Chondrocyte (in vitro differentiated cells): Measurements from ENCODE around the gene AMFR. TPM values are rescaled to one million over a fixed set of nuclear protein-coding genes. Genes with fewer than 3 reads are reported as not detected.

Source experiments
- DNase-seq: peaks from one replicate; pipeline ENCODE4 v3.0.0; 2021; ENCODE audit warnings: mixed read lengths, low spot score
- H3K27ac Mint-ChIP-seq: one replicate; pipeline ENCODE4 v1.8.0; 2021; ENCODE audit warnings: mild to moderate bottlenecking, moderate library complexity, mixed read lengths; ENCODE audit not compliant: unreplicated experiment
- H3K27me3 Mint-ChIP-seq: 2 replicates; pipeline ENCODE4 v1.8.0; 2021; ENCODE audit warnings: low read depth, mixed read lengths
- H3K36me3 Mint-ChIP-seq: 2 replicates; pipeline ENCODE4 v1.8.0; 2021; ENCODE audit warnings: low read depth, mixed read lengths
- H3K4me1 Mint-ChIP-seq: 2 replicates; pipeline ENCODE4 v1.8.0; 2021; ENCODE audit warnings: low read depth, mild to moderate bottlenecking, mixed read lengths
- H3K4me3 Mint-ChIP-seq: one replicate; pipeline ENCODE4 v1.8.0; 2021; ENCODE audit warnings: mild to moderate bottlenecking, moderate library complexity, mixed read lengths; ENCODE audit not compliant: unreplicated experiment
- H3K9me3 Mint-ChIP-seq: 2 replicates; pipeline ENCODE4 v1.8.0; 2021; ENCODE audit warnings: low read depth, mixed read lengths
- CTCF ChIP-seq: fragments of 200-600 bp; sonication (generic); IDR thresholded peaks from 2 replicates; pipeline ENCODE4 v1.5.0; 2021; ENCODE audit warnings: antibody characterized with exemption, mild to moderate bottlenecking, moderate library complexity
- total RNA-seq: library from RNA; stranded (reverse); gene quantifications from 3 replicates; pipeline ENCODE4 v1.2.1, GENCODE V29; 2021

The AMFR gene
- total RNA-seq, 1 donor from 2014 or later: 104 TPM

DNA sequence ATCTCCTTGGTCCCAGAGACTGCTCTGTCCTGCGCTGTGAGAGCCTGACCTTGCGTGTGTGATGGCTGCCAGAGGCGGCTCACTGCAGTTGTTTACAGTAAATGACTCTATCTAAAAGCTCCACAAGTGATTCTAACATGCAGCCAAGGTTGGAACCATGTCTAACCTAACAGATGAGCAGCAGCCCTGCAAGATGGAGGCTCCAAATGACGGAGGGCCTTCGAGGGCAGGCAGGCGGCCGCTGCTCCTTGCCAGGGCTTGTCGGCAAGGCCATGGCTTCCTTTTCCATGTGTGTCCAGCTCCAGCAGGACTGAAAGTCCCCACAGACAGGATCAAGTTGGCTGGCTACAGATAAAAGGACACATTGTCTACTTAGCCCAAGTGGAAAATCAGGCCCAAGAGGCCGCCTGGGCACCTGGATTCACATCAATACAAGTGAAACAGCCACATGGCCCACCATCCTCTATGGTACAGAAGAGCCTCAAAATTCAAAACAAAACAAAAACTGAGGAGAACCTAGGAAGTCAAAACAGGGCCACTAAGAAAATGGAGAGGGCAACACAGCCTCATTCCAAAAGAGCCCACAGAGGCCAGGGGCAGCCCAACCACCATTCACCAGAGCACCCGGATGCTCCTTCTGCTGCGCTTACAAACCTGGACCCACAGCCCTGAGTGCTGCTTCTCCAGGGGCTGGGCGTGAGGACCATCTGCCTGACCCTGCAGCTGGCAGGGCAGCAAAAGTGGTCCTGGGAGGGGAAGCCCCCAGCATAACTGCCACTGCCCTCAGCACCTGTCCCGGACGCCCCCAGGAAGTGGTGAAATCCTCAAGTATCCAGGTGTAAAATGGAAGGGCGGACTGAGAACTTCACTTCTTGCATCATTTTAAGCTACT, 65.0 kb downstream of the AMFR start:
- TF ChIP-seq CTCF: no peak
- no peak overlapping the region for H3K4me3 Mint-ChIP-seq
- peaks cover 7% of the 10 kb centered on the region for H3K36me3 Mint-ChIP-seq
- DNase-seq: no peak
- H3K27ac Mint-ChIP-seq: no peak overlapping the region
- no peaks in the 10 kb centered on the region for H3K9me3 Mint-ChIP-seq
- no peaks in the 10 kb centered on the region for H3K27me3 Mint-ChIP-seq
- H3K4me1 Mint-ChIP-seq: peaks cover 30% of the 10 kb centered on the region

DNA sequence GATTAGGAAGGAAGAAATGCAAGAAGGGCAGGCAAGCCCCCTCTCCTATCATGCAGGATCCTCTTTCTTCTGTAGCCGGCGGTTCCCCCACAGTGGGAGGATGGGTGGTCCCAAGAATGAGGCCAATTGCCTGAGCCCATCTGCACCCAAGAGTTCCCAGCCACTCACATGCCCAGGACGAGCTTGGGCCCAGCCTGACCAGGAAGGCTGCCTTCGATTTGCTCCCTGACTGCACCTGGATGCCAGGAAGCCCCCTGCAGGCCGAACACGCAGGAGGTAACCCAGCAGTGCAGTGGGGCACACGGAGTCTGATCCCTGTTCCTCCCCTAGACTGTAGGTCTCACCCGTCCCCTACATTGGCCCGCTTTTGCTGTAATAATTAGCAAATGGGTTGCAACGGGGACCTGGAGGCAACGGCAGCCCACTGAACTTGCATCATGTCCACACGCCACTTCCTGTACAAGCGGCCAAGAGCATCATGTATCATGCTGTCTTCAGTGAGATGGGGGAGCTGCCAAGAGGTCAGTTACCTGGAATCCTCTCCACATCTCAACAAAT, 67.5 kb downstream of the AMFR start:
- peak; percentile 74 for DNase-seq
- Mint-ChIP-seq H3K4me3 (peak overlapping the region; percentile 74), H3K4me1 (peaks cover 31% of the 10 kb centered on the region), H3K36me3 (peaks cover 6% of the 10 kb centered on the region), H3K27ac (peak overlapping the region; percentile 98), H3K9me3 (no peaks in the 10 kb centered on the region), H3K27me3 (no peaks in the 10 kb centered on the region)
- TF ChIP-seq CTCF: no peak

GRCh38 chr16:56357241-56357764, 68.0 kb downstream of the AMFR start:
- no peak for DNase-seq
- no peaks in the 10 kb centered on the region for H3K9me3 Mint-ChIP-seq
- TF ChIP-seq CTCF: no peak
- peaks cover 31% of the 10 kb centered on the region for H3K4me1 Mint-ChIP-seq
- H3K27ac Mint-ChIP-seq: peak overlapping the region; percentile 98
- peak overlapping the region; percentile 74 for H3K4me3 Mint-ChIP-seq
- H3K36me3 Mint-ChIP-seq: peaks cover 2% of the 10 kb centered on the region
- no peaks in the 10 kb centered on the region for H3K27me3 Mint-ChIP-seq

DNA sequence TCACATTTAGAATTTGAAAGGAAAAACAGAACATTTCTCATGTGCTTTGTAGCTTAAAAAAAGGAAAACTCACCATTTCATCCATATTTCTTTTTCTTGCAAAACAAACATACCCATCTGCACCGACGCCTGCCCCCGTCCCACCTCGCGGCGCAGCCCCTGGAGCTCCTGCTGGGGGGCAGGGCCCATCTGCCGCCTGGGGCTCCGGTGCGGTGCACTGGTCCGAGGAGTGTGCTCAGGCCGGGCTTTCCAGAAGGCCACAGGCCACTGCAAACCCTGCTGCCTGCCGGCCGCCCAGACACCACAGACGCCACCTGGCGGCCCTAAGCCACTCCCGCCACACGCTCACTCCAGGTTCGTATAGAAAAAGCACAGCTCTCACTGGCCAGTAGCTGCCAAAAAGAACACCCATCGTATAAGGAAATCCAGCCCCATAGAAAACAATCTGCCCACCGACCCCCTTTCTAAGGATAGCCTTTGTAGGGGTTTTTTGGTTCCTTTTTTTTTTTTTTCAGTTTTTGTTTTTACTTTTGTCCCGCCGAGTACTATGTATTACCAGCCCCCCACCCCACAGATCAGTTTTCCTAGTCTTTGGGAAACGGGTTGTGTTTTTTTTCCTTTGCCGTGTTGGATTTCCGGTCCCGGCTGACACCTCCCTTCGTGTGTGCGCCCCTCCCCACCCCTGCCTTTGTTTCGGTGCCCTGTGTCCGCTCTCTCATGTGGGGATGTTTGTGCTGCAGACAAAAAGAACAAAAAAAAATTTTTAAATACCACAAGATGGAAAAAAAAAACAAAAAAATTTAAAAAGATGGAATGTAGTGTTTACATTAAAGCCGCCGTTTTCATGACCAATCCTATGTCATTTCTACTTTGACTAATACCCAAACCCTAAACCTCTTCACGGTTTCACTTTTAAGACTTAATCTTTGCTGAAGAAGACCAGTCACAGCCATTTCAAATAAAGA, 68.8 kb downstream of the AMFR start:
- Mint-ChIP-seq H3K27me3 (no peaks in the 10 kb centered on the region), H3K27ac (peak overlapping the region; percentile 98), H3K36me3 (no peaks in the 10 kb centered on the region), H3K4me3 (peak overlapping the region; percentile 74), H3K9me3 (no peaks in the 10 kb centered on the region), H3K4me1 (peaks cover 31% of the 10 kb centered on the region)
- TF ChIP-seq CTCF: peak; percentile 96
- DNase-seq: peak; percentile 94
